ENCODE data around the gene JCAD.

DNA sequence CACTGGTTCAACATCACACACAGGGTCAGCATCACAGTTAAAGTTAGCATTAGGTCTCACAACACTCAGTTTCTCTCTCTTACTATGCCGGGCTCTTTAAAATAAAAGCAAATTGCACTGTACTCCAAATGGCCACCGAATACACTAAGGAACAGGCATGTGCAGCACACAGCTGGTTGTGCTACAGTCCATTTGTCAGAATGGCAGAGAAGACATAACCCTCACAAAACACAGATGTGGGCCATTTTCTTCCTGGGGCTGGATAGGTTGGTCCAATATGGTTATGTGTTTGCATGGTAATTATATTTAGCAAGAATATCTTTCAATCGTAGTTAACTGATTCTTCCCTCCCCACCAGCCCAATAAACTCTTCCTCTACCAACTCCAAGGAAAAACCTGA is 9.0 kb downstream of the JCAD start:
- TF ChIP-seq CTCF (IDR thresholded peaks at IDR 0.05) (no peak), POLR2AphosphoS5 (IDR thresholded peaks at IDR 0.05; ENCODE audit: low read depth, low read length) (no peak), TCF7L2 (IDR thresholded peaks at IDR 0.05; ENCODE audit: low read depth, low read length) (no peak)

All from Panc1 (cell line).